Left lung (tissue), 10 donors: ENCODE results near the gene ATP6V1G3. TPM values are rescaled to one million over a fixed set of nuclear protein-coding genes. Genes with fewer than 3 reads are reported as not detected.
A peak's percentile ranks its signal among the peaks of the same experiment; 100 is the strongest.

ENCODE experiments used
- ATAC-seq: fragments of 200-7000 bp; cut with Tn5 transposase; one replicate; pipeline ENCODE4 v1.9.1; 2020; ENCODE audit warnings: moderate library complexity
- DNase-seq, 4 donors: peaks; one replicate each; pipeline ENCODE4 v3.0.0-alpha.2; 2013 to 2020
- H3K27ac ChIP-seq, 2 donors: fragments of 200-600 bp; sonication (generic) in 1 of 2; one replicate each; pipeline versions ENCODE4 v1.5.0 to v1.8.0; 2020 to 2021
- H3K27me3 ChIP-seq, 2 donors: fragments of 200-600 bp; sonication (generic) in 1 of 2; one replicate each; pipeline versions ENCODE4 v1.5.0 to v1.8.0; 2020 to 2021
- H3K36me3 ChIP-seq, 2 donors: fragments of 200-600 bp; sonication (generic) in 1 of 2; one replicate each; pipeline versions ENCODE4 v1.5.0 to v1.8.0; 2020 to 2021
- H3K4me1 ChIP-seq, 2 donors: fragments of 200-600 bp; one replicate each; pipeline ENCODE4 v1.8.0; 2021
- H3K4me3 ChIP-seq, 2 donors: fragments of 200-600 bp; sonication (generic) in 1 of 2; one replicate each; pipeline versions ENCODE4 v1.5.0 to v1.8.0; 2020 to 2021; ENCODE audit warnings: mild to moderate bottlenecking in 1 of 2
- H3K9me3 ChIP-seq, 2 donors: fragments of 200-600 bp; sonication (generic) in 1 of 2; one replicate each; pipeline versions ENCODE4 v1.5.0 to v1.8.0; 2020 to 2021
- CTCF ChIP-seq, 2 donors: fragments of 200-600 bp; sonication (generic) in 1 of 2; IDR thresholded peaks; one replicate each; pipeline versions ENCODE4 v1.5.0 to v1.8.0; 2021; ENCODE audit warnings: antibody characterized with exemption in 2 of 2
- intact Hi-C, 2 donors: fragments of 100-400 bp; cut with DNase I; formaldehyde crosslinking; loops; one replicate each; pipeline versions ENCODE4 v1.11.2 to v1.14.2; 2022
- polyA plus RNA-seq, 6 donors: library from polyadenylated mRNA; unstranded; fragments of 120-200 nt; gene quantifications; one replicate each; pipeline ENCODE4 v1.2.1, GENCODE V29; 2013; ENCODE audit not compliant: insufficient read length in 6 of 6
- total RNA-seq, 2 donors: library from RNA; stranded (reverse); fragmentation: NEBNext Ultra II Directional; extraction: Animal tissue kit (Norgen Biotek cat#: 25700); gene quantifications; one replicate each; pipeline ENCODE4 v1.2.1, GENCODE V29; 2021
- donor health status: DM: no; HTN: yes; CAD: no.
- donor health status: DM: no; HTN: no; CAD: no.

The ATP6V1G3 gene
- total and polyA plus RNA-seq, 8 donors = not detected

GRCh38 chr1:198519639-198520501, 20.6 kb downstream of the ATP6V1G3 start:
- H3K27me3 ChIP-seq = no peaks in the 10 kb centered on the region

GRCh38 chr1:198517623-198518199, 22.8 kb downstream of the ATP6V1G3 start:
- no peaks in the 10 kb centered on the region for H3K36me3 ChIP-seq
- H3K27me3 ChIP-seq = no peaks in the 10 kb centered on the region
- H3K4me1 ChIP-seq = no peaks in the 10 kb centered on the region
- DNase-seq = no peak
- no peak for ATAC-seq
- intact Hi-C loops = no loop called here
- no peak for TF ChIP-seq CTCF (IDR thresholded peaks at IDR 0.05)
- H3K4me3 ChIP-seq = no peak overlapping the region
- no peak overlapping the region for H3K27ac ChIP-seq
- no peaks in the 10 kb centered on the region for H3K9me3 ChIP-seq

More at GRCh38 chr1:198519639-198520501, 20.6 kb downstream of the ATP6V1G3 start:
- intact Hi-C loops = no loop called here
- no peak for DNase-seq
- Histone ChIP-seq H3K27ac (no peak overlapping the region), H3K4me3 (no peak overlapping the region), H3K4me1 (no peaks in the 10 kb centered on the region), H3K36me3 (no peaks in the 10 kb centered on the region), H3K9me3 (no peaks in the 10 kb centered on the region)
- no peak for ATAC-seq
- no peak for TF ChIP-seq CTCF (IDR thresholded peaks at IDR 0.05)

GRCh38 chr1:198500096-198500495, 40.4 kb downstream of the ATP6V1G3 start:
- intact Hi-C loops = no loop called here
- Histone ChIP-seq H3K4me3 (no peak overlapping the region), H3K4me1 (peaks cover 7 to 12% of the 10 kb centered on the region in 2 donors), H3K9me3 (peaks cover 0 to 4% of the 10 kb centered on the region in 2 donors), H3K27me3 (no peaks in the 10 kb centered on the region), H3K36me3 (no peaks in the 10 kb centered on the region), H3K27ac (no peak overlapping the region)
- TF ChIP-seq CTCF (IDR thresholded peaks at IDR 0.05) = no peak
- ATAC-seq (no peak), DNase-seq (no peak)

- ATAC-seq (no peak), DNase-seq (no peak)
- peaks cover 7 to 12% of the 10 kb centered on the region in 2 donors for H3K4me1 ChIP-seq
- no peaks in the 10 kb centered on the region for H3K27me3 ChIP-seq
- peaks cover 0 to 4% of the 10 kb centered on the region in 2 donors for H3K9me3 ChIP-seq
- H3K27ac ChIP-seq = no peak overlapping the region
- no peak overlapping the region for H3K4me3 ChIP-seq
- intact Hi-C loops = no loop called here
- no peak for TF ChIP-seq CTCF (IDR thresholded peaks at IDR 0.05)
- H3K36me3 ChIP-seq = no peaks in the 10 kb centered on the region
Measured at GRCh38 chr1:198499588-198499987, 40.9 kb downstream of the ATP6V1G3 start.

DNA sequence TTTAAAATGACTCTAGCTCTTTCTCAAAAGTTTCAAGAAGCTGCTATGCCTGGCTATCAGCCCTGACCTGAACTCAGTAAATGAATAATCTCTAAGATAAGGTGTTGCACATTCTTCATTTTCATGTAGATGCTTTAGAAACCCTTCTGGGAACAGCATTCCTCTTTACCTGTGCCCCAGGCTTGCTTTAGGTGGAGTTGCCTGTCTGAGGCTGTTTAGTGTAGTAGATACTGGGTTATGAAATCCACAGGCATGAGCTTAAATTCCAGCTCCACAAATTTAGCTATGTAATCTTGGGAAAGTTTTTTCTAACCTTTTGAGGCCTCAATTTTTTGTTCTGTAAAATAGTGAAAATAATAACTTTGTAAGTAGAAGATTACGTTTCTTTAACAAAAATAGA, 41.6 kb downstream of the ATP6V1G3 start:
- TF ChIP-seq CTCF (IDR thresholded peaks at IDR 0.05) = no peak

More for the DNA sequence above, 41.6 kb downstream of the ATP6V1G3 start:
- Histone ChIP-seq H3K27ac (no peak overlapping the region), H3K4me1 (peaks cover 7 to 12% of the 10 kb centered on the region in 2 donors), H3K27me3 (no peaks in the 10 kb centered on the region), H3K9me3 (peaks cover 0 to 4% of the 10 kb centered on the region in 2 donors), H3K4me3 (no peak overlapping the region), H3K36me3 (no peaks in the 10 kb centered on the region)
- ATAC-seq = peak; percentile 25
- DNase-seq = peak in 1 of 4 donors; percentile 14
- intact Hi-C loops = no loop called here
